ENCODE measurements around the gene TOR3A.

The TOR3A gene

DNA sequence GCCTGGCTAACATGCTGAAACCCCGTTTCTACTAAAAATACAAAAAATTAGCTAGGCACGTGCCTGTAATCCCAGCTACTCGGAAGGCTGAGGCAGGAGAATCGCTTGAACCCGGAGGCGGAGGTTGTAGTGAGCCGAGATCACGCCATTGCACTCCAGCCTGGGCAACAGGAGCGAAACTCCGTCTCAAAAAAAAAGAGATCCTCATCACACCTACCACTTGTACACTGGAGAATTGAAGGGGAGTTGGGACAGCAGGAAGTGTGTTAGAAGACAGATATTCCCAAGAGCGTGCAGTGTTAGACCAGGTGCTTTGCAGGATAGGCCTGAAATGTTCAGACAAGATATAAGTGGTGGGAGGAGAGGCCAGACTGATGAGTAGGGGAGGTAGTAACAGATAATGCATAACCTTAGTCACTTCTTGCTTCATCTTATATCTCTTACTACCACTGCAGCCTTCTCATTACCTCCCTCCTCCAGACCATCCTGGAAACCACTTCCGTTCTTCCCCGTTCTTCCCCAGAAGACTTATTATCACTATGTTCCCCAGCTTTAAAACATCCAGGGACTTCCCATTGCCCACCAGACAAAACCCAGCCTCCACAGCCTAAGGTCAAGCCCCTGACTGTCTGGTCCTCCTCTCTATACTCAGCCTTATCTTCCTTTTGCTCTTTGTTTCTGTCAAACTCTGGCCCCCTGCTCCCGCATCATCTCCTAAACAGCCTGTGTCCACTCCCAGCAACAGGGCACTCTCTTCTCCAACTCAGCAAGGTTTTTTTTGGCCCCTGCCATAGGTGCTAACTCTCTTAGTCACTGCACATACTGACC is 34.8 kb upstream of the TOR3A start:
- Histone ChIP-seq H3K4me2 (no peak overlapping the region), H3K27ac (no peak overlapping the region)

DNA sequence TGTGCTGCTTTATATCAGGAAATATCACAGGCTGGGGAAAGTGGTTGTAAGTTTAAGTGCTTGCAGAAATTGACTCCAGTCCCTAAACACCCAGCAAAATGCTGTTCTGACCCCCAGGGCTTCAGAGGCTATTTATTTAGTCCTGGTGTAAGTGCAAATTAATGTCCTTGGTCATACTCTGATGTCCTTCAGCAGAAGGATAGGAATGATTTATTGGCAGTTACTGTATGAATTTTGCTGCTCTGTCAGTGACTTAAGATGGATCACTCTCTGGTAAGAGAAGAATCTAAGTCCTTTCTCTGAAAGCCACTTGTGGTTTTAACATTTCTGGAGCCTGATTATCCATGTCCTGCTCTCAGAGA is 34.3 kb upstream of the TOR3A start:
- Histone ChIP-seq H3K27ac (no peak overlapping the region), H2AFZ (ENCODE audit: low read depth) (no peak overlapping the region), H3K4me2 (no peak overlapping the region), H3K36me3 (ENCODE audit: insufficient read depth) (no peaks in the 10 kb centered on the region), H3K4me3 (IDR thresholded peaks at IDR 0.05; ENCODE audit: insufficient read depth, low read depth, low read length) (no peak overlapping the region), H3K4me1 (ENCODE audit: low read depth, poor library complexity, severe bottlenecking) (no peaks in the 10 kb centered on the region), H3K27me3 (ENCODE audit: insufficient read depth, low read depth) (no peaks in the 10 kb centered on the region), H3K9ac (no peak overlapping the region), H3K79me2 (ENCODE audit: insufficient read depth, low read depth) (no peaks in the 10 kb centered on the region), H4K20me1 (ENCODE audit: insufficient read depth) (no peaks in the 10 kb centered on the region)
- TF ChIP-seq, protein P1, sequence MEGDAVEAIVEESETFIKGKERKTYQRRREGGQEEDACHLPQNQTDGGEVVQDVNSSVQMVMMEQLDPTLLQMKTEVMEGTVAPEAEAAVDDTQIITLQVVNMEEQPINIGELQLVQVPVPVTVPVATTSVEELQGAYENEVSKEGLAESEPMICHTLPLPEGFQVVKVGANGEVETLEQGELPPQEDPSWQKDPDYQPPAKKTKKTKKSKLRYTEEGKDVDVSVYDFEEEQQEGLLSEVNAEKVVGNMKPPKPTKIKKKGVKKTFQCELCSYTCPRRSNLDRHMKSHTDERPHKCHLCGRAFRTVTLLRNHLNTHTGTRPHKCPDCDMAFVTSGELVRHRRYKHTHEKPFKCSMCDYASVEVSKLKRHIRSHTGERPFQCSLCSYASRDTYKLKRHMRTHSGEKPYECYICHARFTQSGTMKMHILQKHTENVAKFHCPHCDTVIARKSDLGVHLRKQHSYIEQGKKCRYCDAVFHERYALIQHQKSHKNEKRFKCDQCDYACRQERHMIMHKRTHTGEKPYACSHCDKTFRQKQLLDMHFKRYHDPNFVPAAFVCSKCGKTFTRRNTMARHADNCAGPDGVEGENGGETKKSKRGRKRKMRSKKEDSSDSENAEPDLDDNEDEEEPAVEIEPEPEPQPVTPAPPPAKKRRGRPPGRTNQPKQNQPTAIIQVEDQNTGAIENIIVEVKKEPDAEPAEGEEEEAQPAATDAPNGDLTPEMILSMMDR (conservative IDR thresholded peaks at IDR 0.05; ENCODE audit: low read depth, low read length) = no peak

More for the DNA sequence above, 34.8 kb upstream of the TOR3A start:
- TF ChIP-seq, protein P1 (conservative IDR thresholded peaks at IDR 0.05; ENCODE audit: low read depth, low read length) = no peak
- H4K20me1 ChIP-seq (ENCODE audit: insufficient read depth) = no peaks in the 10 kb centered on the region
- H3K4me3 ChIP-seq (IDR thresholded peaks at IDR 0.05; ENCODE audit: insufficient read depth, low read depth, low read length) = no peak overlapping the region
- H3K27me3 ChIP-seq (ENCODE audit: insufficient read depth, low read depth) = no peaks in the 10 kb centered on the region
- H3K4me1 ChIP-seq (ENCODE audit: low read depth, poor library complexity, severe bottlenecking) = no peaks in the 10 kb centered on the region
- no peak overlapping the region for H3K9ac ChIP-seq
- no peak overlapping the region for H2AFZ ChIP-seq (ENCODE audit: low read depth)
- no peaks in the 10 kb centered on the region for H3K79me2 ChIP-seq (ENCODE audit: insufficient read depth, low read depth)
- no peaks in the 10 kb centered on the region for H3K36me3 ChIP-seq (ENCODE audit: insufficient read depth)

GRCh38 chr1:179048339-179049124 is 33.3 kb upstream of the TOR3A start:
- Histone ChIP-seq H3K4me2 (no peak overlapping the region), H3K27ac (no peak overlapping the region), H3K79me2 (ENCODE audit: insufficient read depth, low read depth) (no peaks in the 10 kb centered on the region), H3K9ac (no peak overlapping the region), H3K4me3 (IDR thresholded peaks at IDR 0.05; ENCODE audit: insufficient read depth, low read depth, low read length) (no peak overlapping the region), H3K27me3 (ENCODE audit: insufficient read depth, low read depth) (no peaks in the 10 kb centered on the region), H3K4me1 (ENCODE audit: low read depth, poor library complexity, severe bottlenecking) (no peaks in the 10 kb centered on the region), H2AFZ (ENCODE audit: low read depth) (no peak overlapping the region), H4K20me1 (ENCODE audit: insufficient read depth) (no peaks in the 10 kb centered on the region), H3K36me3 (ENCODE audit: insufficient read depth) (no peaks in the 10 kb centered on the region)
- TF ChIP-seq, protein P1 (conservative IDR thresholded peaks at IDR 0.05; ENCODE audit: low read depth, low read length) = no peak

- TF ChIP-seq, protein P1 (conservative IDR thresholded peaks at IDR 0.05; ENCODE audit: low read depth, low read length) = no peak
- no peaks in the 10 kb centered on the region for H3K36me3 ChIP-seq (ENCODE audit: insufficient read depth)
- H3K4me1 ChIP-seq (ENCODE audit: low read depth, poor library complexity, severe bottlenecking) = no peaks in the 10 kb centered on the region
- H3K79me2 ChIP-seq (ENCODE audit: insufficient read depth, low read depth) = no peaks in the 10 kb centered on the region
- no peak overlapping the region for H3K27ac ChIP-seq
- no peak overlapping the region for H3K4me2 ChIP-seq
- H2AFZ ChIP-seq (ENCODE audit: low read depth) = no peak overlapping the region
- H4K20me1 ChIP-seq (ENCODE audit: insufficient read depth) = no peaks in the 10 kb centered on the region
- no peak overlapping the region for H3K4me3 ChIP-seq (IDR thresholded peaks at IDR 0.05; ENCODE audit: insufficient read depth, low read depth, low read length)
- H3K27me3 ChIP-seq (ENCODE audit: insufficient read depth, low read depth) = no peaks in the 10 kb centered on the region
- H3K9ac ChIP-seq = no peak overlapping the region
Measured at GRCh38 chr1:179052776-179053175, 29.1 kb upstream of the TOR3A start.
